ENCODE measurements around the gene CYGB.

CYGB gene

DNA sequence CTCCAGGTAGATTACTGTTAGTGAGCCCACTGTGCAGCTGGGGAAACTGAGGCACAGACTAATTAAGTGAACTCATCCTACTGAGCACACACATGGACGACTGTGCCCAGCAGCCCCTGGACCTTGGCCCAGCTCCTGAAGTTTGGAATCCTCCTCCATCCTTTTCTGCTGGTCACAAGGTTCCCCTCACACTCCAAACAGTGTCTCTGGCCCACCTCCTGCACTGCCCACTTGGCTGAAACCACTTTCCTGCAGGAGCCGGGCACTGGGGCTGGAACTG is 39.9 kb downstream of the CYGB start:
- no peaks in the 10 kb centered on the region for H3K27me3 ChIP-seq (ENCODE audit: control insufficient read depth, insufficient read depth, low read length)
- H3K36me3 ChIP-seq (ENCODE audit: control insufficient read depth, insufficient read depth, low read length), result no peaks in the 10 kb centered on the region
- H3K9me3 ChIP-seq (ENCODE audit: control insufficient read depth, low read length), result no peaks in the 10 kb centered on the region
- peaks cover 57% of the 10 kb centered on the region for H3K4me1 ChIP-seq (ENCODE audit: control insufficient read depth, insufficient read depth, low read length)
- H3K4me3 ChIP-seq (ENCODE audit: low read length), result no peak overlapping the region
- peak overlapping the region; percentile 52 for H3K9ac ChIP-seq (ENCODE audit: low read length)

DNA sequence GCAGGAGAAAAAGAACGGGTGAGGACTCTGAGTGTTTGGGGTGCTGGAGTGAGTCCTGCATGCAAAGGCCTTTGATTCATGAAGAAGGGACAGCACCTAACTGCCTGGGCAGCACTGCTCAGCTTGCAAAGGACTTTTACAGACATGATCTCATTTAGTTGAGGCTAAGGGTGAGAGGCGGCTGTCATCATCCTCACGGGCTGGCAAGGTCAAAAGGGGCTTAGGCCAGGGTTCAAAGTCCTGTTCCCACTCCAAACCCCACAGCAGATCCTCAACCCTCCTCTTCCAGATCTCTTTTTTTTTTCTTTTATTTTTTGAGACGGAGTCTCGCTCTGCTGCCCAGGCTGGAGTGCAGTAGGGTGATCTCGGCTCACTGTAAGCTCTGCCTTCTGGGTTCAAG is 41.0 kb downstream of the CYGB start:
- H3K36me3 ChIP-seq (ENCODE audit: control insufficient read depth, insufficient read depth, low read length), result no peaks in the 10 kb centered on the region
- H3K4me3 ChIP-seq (ENCODE audit: low read length), result no peak overlapping the region
- H3K9ac ChIP-seq (ENCODE audit: low read length), result no peak overlapping the region
- no peaks in the 10 kb centered on the region for H3K27me3 ChIP-seq (ENCODE audit: control insufficient read depth, insufficient read depth, low read length)
- H3K9me3 ChIP-seq (ENCODE audit: control insufficient read depth, low read length), result no peaks in the 10 kb centered on the region
- H3K4me1 ChIP-seq (ENCODE audit: control insufficient read depth, insufficient read depth, low read length), result peaks cover 62% of the 10 kb centered on the region

DNA sequence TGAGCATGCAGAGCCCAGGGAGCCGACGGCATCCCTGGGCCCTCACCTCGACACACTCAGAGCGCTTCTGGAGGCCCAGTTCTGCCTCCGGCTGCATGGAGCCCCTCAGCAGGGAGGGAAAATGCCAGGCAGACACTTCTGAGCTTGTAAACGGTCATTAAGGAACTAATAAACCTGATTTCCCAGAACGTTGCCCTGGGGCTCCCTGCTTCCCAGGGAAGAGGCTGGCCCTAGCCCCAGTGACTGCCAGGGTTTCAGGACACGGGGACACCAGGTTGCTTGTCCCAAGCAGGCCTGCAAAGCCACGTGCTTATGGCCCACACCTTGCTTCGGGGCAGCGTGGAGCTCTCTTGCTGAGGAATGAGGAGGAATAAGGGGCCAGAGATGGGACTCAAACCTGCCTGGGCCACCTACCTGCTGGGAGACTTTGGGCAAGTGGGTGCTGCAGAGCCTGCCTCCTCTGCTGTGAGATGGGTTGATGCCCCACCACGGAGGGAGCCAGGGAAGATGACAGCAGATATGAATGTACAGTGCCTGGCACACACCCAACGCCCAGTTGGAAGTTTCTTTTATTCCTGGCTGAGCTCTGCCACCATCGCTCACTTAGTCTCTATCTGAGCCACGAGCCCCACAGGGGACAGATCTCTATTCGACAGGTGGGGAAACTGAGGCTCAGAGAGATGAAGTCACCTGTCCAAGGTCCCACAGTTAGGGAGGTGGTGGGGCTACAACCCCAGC is 41.7 kb downstream of the CYGB start:
- no peaks in the 10 kb centered on the region for H3K27me3 ChIP-seq (ENCODE audit: control insufficient read depth, insufficient read depth, low read length)
- H3K9me3 ChIP-seq (ENCODE audit: control insufficient read depth, low read length), result no peaks in the 10 kb centered on the region
- no peak overlapping the region for H3K4me3 ChIP-seq (ENCODE audit: low read length)
- H3K9ac ChIP-seq (ENCODE audit: low read length), result no peak overlapping the region
- H3K36me3 ChIP-seq (ENCODE audit: control insufficient read depth, insufficient read depth, low read length), result no peaks in the 10 kb centered on the region
- H3K4me1 ChIP-seq (ENCODE audit: control insufficient read depth, insufficient read depth, low read length), result peaks cover 67% of the 10 kb centered on the region

DNA sequence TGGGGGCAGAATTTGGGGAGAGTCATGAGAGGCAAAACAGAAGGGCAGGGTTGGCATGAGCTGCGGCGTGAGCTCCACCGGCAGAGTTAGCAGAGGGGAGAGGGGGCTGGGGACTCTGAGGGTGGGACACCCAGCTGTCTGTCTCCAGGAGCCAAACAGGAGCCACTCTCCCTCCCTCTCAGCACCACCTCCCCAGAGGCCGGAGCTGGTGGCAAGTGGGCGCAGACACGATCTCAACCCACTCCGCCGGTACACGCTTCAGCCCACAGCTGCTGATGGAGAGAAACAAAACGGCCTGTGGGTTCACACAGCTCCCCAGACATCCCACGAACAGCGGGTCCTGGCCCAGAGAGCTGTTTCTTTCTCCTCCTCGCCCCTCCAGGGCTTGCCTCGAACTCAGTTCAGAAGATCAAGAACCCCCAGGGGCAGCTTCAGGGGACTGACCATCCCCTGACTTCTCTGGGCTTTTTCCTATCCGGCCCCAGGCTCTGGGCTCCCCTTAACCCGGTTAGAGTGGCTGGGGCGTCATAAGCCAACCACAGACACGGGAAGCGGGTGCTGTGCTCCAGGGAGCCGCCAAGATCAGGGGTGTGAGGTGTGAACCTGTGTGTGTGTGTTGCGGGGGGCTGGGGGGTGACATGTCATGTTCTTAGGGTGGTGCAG is 43.9 kb downstream of the CYGB start:
- Histone ChIP-seq H3K9ac (ENCODE audit: low read length) (peak overlapping the region; percentile 54), H3K4me3 (ENCODE audit: low read length) (no peak overlapping the region), H3K4me1 (ENCODE audit: control insufficient read depth, insufficient read depth, low read length) (peaks cover 55% of the 10 kb centered on the region), H3K36me3 (ENCODE audit: control insufficient read depth, insufficient read depth, low read length) (no peaks in the 10 kb centered on the region), H3K27me3 (ENCODE audit: control insufficient read depth, insufficient read depth, low read length) (no peaks in the 10 kb centered on the region), H3K9me3 (ENCODE audit: control insufficient read depth, low read length) (no peaks in the 10 kb centered on the region)

DNA sequence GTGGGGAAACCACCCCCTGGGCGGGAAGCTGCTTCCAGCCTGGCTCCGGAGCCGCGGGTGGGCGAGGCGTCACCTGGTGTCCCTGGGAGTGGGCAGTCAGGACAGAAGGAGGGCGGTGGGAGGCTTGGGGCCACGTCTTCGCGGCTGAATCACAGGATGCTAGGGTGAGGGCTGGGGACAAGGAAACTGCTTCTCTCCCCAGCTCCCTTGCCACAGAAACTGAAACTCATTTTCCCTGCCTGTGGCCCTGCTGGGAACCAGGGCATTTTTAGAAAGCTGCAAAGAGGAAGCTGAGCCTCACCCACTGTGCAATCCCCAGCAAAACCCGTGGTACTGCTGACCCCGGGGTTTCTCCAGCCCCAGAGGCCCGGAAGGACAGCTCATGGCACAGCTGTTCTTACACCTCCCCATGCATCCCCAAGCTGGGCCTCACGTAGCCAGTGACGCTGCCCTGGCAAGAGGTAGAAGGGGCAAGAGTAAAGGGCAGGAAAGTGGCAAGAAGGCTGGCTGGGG is 44.5 kb downstream of the CYGB start:
- H3K4me3 ChIP-seq (ENCODE audit: low read length), result no peak overlapping the region
- no peaks in the 10 kb centered on the region for H3K36me3 ChIP-seq (ENCODE audit: control insufficient read depth, insufficient read depth, low read length)
- H3K4me1 ChIP-seq (ENCODE audit: control insufficient read depth, insufficient read depth, low read length), result peaks cover 49% of the 10 kb centered on the region
- H3K27me3 ChIP-seq (ENCODE audit: control insufficient read depth, insufficient read depth, low read length), result no peaks in the 10 kb centered on the region
- peak overlapping the region; percentile 54 for H3K9ac ChIP-seq (ENCODE audit: low read length)
- H3K9me3 ChIP-seq (ENCODE audit: control insufficient read depth, low read length), result no peaks in the 10 kb centered on the region

DNA sequence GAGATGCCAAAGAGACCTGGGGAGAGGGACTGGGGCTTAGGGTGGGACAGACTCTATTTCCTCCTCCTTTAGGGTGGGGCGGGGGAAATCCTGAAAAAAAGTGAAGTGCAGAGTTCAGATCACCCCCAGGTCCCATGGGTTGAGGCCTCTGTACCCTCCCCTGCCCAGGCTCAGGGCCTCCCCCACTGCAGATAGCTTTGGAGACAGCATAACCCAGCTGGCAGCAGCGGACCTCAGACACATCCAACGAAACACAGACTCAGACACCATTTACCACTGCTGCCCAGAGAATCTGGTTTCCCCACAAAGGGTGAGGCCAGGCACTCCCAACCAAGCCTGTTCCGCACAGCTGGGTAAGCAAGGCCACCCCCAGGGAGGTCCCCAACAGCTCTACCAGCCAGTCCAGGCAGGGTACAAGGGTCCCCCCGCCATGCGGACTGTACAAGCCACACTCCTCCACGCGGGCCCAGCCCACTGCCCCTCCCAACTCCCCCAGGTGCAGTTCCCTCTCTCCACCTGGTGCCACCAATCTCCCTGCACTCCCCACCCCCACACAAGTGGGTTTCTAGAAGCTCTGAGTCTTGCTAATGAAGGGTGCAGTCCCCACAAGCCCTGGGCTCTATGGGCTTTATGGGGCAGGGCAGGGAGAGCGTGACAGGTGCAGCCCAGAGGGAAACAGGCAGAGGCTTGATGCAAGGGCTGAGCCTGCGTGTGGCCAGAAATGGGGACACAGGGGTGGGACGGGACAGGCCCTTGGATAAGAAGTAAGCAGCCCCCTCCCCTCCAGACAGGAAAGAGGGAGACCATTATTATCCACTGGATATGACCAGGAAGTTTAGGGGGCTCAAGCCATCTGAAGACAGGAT is 45.2 kb downstream of the CYGB start:
- peak overlapping the region; percentile 54 for H3K9ac ChIP-seq (ENCODE audit: low read length)
- no peaks in the 10 kb centered on the region for H3K9me3 ChIP-seq (ENCODE audit: control insufficient read depth, low read length)

DNA sequence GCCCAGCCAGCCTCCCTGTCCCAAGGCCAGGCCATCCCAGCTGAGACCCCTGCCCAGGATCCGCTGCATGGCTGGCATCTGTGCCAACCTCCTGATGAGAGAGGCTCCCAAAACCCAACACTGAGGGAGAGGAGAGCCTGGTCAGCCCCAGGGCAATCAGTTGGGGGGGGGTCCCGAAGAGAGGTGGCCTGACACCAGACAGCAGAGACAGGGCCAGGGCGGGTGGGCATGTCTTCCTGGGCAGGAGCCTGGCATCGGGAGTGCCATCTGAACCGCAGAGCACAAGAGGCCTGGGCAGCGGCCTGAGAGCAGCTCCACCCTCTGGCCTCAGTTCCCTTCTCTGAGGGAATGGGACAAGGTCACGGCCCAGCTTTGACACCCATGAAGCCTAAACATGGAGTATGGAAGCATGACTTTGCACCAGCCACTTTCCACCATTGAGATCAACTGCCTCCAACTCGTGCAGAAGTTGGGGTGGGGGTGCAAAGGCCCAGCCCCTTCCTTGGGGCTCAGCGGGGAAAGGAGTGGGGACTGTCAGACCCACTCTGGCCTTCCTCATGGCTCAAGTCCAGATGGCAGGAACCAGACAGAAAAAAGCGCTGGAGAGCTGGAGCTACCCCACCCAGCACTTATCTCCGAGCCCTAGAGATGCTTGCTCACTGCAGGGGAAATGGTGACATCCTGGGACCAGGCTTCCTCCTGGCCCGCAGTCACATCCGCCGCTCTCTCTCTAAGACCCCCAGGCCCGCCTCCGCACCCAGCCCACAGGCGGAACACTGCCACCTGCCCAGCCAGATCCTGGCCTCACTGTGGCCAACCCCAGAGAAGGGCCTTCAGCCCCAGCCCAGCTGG is 46.0 kb downstream of the CYGB start:
- no peak overlapping the region for H3K4me3 ChIP-seq (ENCODE audit: low read length)
- H3K4me1 ChIP-seq (ENCODE audit: control insufficient read depth, insufficient read depth, low read length), result peaks cover 42% of the 10 kb centered on the region
- peak overlapping the region; percentile 54 for H3K9ac ChIP-seq (ENCODE audit: low read length)
- H3K36me3 ChIP-seq (ENCODE audit: control insufficient read depth, insufficient read depth, low read length), result no peaks in the 10 kb centered on the region
- no peaks in the 10 kb centered on the region for H3K27me3 ChIP-seq (ENCODE audit: control insufficient read depth, insufficient read depth, low read length)
- H3K9me3 ChIP-seq (ENCODE audit: control insufficient read depth, low read length), result no peaks in the 10 kb centered on the region

More for the DNA sequence above, 45.2 kb downstream of the CYGB start:
- Histone ChIP-seq H3K36me3 (ENCODE audit: control insufficient read depth, insufficient read depth, low read length) (no peaks in the 10 kb centered on the region), H3K27me3 (ENCODE audit: control insufficient read depth, insufficient read depth, low read length) (no peaks in the 10 kb centered on the region), H3K4me3 (ENCODE audit: low read length) (no peak overlapping the region), H3K4me1 (ENCODE audit: control insufficient read depth, insufficient read depth, low read length) (peaks cover 42% of the 10 kb centered on the region)

DNA sequence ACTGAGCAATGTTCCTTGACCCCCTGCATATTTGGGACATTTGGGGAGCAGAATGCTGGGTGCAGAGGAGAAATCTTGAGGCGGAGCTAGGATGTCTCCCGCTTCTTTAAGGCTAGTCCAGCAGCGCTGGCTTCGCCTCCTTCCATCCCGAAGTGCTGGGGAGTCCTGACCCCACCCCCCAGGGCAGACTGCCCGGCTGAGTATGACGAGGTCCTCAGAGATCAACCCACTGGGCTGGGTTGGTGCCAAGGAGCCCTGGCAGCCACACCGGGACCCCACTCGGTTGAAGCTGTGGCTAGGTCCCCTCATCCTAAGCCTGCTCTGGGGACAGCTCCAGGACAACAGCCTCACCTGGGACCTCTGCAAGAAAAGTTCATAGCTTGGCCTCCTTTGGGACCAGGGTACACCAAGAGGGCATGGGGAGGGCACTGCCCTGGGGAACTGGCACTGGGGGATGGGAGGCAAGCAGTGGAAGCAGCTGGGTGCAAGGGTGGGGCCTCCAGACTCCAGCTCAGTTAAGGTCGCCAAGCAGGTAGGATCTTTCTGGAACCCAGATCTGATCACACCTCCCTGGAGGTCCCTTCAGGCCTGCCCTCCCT is 47.3 kb downstream of the CYGB start:
- H3K36me3 ChIP-seq (ENCODE audit: control insufficient read depth, insufficient read depth, low read length), result no peaks in the 10 kb centered on the region
- no peaks in the 10 kb centered on the region for H3K27me3 ChIP-seq (ENCODE audit: control insufficient read depth, insufficient read depth, low read length)
- no peaks in the 10 kb centered on the region for H3K9me3 ChIP-seq (ENCODE audit: control insufficient read depth, low read length)
- peaks cover 42% of the 10 kb centered on the region for H3K4me1 ChIP-seq (ENCODE audit: control insufficient read depth, insufficient read depth, low read length)
- H3K4me3 ChIP-seq (ENCODE audit: low read length), result no peak overlapping the region
- H3K9ac ChIP-seq (ENCODE audit: low read length), result no peak overlapping the region

DNA sequence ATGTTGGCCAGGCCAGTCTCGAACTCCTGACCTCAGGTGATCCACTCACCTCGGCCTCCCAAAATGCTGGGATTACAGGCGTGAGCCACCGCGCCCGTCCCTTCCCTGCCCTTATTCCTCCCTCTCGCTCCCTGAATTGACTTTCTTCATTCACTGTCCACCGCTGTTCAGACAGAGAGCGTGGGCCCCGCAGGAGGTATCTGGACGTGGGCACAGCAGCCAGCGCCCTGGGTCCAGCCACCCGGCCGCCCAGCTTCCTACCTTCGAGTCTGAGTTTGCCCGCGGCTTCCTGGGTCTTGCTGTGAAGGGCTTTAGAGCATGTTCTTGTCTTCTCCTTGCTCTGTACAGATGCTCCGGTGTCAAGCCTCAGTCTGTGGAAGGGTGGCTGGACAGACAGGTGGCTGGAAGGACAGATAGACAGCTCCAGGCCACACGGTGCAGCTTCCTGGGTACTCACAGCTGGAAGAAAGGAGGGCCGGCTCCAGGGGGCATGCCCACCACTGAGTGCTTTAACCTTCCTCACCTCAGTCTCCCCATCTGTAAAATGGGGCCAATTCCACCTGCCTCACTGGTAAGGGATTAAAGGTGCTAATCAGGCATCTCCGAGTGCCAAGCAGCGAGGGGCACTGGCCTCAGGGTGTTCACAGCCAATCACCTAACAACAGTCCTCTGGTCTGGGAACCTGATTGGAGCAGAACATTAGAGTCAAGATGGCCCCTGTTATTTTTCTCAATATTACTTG is 49.9 kb downstream of the CYGB start:
- Histone ChIP-seq H3K4me3 (ENCODE audit: low read length) (no peak overlapping the region), H3K27me3 (ENCODE audit: control insufficient read depth, insufficient read depth, low read length) (no peaks in the 10 kb centered on the region), H3K9me3 (ENCODE audit: control insufficient read depth, low read length) (no peaks in the 10 kb centered on the region), H3K36me3 (ENCODE audit: control insufficient read depth, insufficient read depth, low read length) (no peaks in the 10 kb centered on the region), H3K9ac (ENCODE audit: low read length) (no peak overlapping the region), H3K4me1 (ENCODE audit: control insufficient read depth, insufficient read depth, low read length) (peaks cover 26% of the 10 kb centered on the region)

DNA sequence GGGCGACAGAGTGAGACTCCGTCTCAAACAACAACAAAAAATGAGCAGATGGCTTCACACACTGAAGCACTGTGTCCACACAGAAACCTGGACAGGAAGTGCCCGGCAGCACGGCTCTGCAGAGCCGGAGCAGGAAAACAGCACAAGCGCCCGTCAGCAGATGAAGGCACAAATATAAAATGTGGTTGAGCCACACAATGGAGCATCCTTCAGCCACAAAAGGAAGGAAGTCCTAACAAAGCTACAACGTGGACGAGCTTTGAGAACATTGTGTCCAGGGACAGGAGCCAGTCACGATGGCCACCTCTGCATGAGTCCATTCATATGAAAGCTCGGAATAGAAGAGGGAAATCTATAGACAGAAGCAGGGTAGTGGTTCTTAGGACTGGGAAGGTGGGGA is 51.9 kb downstream of the CYGB start:
- Histone ChIP-seq H3K4me3 (ENCODE audit: low read length) (no peak overlapping the region), H3K27me3 (ENCODE audit: control insufficient read depth, insufficient read depth, low read length) (no peaks in the 10 kb centered on the region), H3K36me3 (ENCODE audit: control insufficient read depth, insufficient read depth, low read length) (no peaks in the 10 kb centered on the region), H3K4me1 (ENCODE audit: control insufficient read depth, insufficient read depth, low read length) (peaks cover 6% of the 10 kb centered on the region), H3K9ac (ENCODE audit: low read length) (no peak overlapping the region), H3K9me3 (ENCODE audit: control insufficient read depth, low read length) (no peaks in the 10 kb centered on the region)

Measured in mucosa of stomach (tissue), 1 donor.